Renal pelvis (tissue), 4 donors: ENCODE results near the gene AQP9. TPM values are rescaled to one million over a fixed set of nuclear protein-coding genes. Genes with fewer than 3 reads are reported as not detected.
A peak's percentile ranks its signal among the peaks of the same experiment; 100 is the strongest.
"Not testable (repeated sequence)": the region's sequence is repeated elsewhere in the genome, so short reads cannot be mapped to it uniquely, and the experiment has no call there.

Source experiments
- DNase-seq: peaks from one replicate; pipeline ENCODE4 v3.0.0-alpha.2; 2013
- polyA plus RNA-seq, 3 donors: library from polyadenylated mRNA; unstranded; fragments of 120-200 nt; gene quantifications; one replicate each; pipeline ENCODE4 v1.2.1, GENCODE V29; 2013; ENCODE audit not compliant: insufficient read length in 3 of 3

AQP9 gene
- polyA plus RNA-seq, 3 donors, result 0.09 to 0.56 (median 0.45) TPM

DNA sequence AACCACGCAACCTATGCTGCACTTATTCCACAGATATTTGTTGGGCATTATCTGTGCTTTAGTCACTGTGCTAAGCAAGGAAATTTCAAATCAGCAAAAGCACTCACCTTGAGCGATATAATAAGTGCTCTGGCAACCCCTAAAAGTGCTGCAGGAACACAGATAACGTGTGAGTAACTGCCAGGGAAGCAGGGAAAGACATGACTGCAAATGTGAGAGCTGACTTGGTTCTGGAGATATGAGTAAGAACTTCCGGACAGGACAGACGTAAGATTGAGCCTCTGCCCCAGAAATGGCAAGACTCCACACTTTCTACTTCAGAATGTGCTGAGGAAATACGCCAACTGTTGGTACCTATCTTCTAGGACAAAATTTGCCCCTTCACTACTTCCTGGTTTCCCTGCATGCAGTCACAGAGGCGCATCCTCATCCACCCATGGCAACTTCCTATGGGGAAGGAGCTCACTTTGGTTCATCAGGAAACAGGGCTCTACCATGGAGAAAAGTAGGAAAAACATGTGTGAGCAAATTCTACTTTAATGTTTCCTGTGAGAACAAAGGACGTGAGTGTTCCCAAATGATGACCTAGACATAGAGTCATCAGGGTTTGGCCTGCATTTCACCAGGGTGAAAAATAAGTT is 41.7 kb downstream of the AQP9 start:
- no peak for DNase-seq

DNA sequence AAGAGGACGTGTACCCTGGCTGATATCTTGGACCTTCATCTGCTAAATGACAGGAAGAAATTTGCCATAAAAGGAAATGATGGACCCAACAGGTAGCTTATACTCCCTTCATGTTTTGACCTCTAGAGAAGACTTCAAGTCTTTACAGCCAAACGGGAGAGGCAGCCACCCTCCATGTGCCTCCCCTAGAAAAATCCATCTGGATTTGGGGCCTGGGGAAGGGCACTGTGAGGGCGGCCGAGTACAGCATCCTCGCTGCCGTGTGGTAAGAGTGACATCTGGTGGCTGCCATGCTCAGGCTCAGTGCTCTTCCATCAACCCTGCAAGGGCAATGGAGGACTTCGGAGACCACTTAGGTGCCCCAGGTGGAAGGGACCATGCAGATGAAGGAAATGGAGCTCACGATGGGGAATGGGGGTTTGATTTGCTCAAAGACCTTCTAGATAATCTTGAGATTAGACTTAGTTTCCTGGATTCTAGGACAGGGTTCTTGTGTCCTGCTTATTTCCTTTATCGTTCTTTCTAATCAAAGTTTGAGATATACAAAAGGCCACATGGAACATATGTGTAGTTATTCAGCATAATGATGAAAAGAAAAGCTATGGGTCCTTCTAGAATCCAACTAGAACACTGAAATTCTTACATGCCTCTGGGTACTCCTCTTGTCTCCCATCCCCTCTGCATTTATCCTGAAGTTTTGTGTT is 44.4 kb downstream of the AQP9 start:
- peak; percentile 42 for DNase-seq

DNA sequence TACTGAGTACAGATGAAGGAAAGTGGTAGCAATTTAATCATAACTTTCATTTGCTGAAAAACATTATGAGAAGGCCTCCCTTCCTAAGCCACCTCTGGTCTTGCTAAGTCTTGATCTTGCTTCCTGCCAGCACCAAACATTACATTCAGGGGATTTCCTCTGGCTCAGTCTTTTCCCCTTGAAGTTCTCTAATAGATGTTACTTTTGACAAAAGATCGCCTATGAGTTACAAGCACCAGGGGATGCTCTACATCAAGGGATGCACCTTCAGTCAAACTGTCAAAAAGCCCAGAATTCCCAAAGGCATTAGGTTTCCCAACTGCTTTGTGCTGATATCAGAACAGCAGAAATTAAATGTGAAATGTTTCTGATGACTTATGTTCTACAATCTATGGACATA is 47.3 kb downstream of the AQP9 start:
- no peak for DNase-seq

DNA sequence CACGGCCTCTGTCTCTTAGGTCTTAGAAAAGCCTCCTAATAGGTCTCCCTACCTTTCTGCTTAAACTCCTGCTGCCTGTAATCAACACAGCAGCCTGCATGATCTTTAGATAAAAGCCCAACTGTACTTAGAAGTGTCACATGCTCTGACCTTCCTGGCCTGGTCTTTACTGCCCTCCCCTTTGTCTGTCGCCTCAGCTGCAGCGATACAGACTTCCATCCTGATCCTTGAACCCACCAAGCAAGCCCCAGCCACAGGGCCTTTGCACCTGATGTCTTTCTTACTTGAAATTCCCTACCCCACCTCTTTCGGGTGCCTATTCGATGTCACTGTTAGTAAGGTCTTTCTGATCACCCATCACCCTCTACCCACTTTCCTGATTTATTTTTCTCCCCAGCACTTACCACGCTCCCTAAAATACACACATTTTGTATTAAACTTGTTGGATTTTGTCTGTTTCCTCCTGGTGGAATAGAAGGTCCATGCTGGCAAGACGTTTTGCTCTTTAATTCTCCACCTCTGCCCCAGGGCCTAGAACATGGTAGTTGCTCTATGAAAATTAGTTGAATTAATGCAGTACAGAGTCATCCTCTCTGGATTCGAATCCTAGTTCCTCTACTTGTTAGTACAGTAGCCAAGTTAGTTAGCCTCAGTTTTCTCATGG is 51.1 kb downstream of the AQP9 start:
- no peak for DNase-seq

DNA sequence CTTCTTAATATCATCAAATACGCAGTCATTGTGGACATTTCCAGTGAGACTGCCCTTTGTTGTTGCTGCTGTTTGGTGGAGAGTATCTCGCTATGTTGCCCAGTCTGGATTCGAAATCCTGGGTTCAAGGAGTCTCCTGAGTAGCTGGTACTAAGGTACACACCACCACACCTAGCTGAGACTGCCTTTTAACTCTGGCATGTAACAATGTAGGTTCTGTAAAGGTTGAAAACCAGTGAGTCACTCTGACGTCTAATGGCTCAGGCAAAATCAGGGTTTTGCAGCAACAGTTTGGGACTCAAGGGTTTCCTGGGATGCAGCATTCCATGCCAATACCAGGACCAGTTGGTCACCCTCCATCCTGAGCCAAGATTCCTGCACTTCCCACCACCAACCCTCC is 52.2 kb downstream of the AQP9 start:
- no peak for DNase-seq

DNA sequence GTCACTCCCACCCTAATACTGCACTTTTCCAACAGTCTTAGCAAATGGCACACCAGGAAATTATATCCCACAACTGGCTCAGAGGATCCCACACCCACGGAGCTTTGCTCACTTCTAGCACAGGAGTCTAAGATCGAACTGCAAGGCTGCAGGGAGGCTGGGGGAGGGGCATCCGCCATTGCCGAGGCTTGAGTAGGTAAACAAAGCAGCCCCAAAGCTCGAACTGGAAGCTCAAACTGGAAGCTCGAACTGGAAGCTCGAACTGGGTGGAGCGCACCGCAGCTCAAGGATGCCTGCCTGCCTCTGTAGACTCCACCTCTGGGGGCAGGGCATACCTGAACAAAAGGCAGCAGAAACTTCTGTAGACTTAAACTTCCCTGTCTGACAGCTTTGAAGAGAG is 55.5 kb downstream of the AQP9 start:
- DNase-seq, result not testable (repeated sequence)

DNA sequence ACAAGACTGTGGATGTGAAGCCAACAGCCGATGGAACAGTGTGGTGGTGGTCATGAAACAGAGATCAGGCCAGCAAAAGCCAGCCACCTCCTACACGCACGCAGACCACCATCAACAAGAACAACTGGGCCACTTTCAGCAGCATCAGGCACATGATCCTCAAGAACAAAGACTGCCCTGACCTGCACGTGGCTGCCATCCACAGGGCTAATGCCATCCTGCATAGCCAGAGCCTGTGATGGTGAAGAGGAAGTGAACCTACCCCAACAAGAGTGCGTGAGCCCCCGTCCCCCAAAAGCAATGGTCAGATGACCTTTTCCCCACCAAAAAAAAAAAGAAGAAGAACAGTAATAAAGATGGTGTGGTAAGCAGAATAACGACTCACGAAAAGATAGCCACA is 62.6 kb downstream of the AQP9 start:
- no peak for DNase-seq

DNA sequence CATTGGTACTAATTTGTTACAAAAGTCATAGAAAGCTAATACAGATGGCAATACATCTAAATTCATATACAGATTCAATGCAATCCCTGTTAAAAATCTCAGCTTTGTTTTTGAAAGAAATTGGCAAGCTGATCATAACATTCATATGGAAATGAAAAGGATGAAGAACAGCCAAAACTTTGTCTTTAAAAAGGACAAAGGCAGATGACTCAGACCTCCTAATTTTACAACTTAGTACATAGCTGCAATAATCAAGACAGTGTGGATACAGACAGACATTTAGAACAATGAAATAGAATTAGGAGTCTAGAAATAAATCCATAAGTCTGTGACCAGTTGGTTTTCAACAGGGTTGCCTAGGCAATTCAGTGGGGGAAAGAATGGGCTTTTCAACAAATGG is 63.3 kb downstream of the AQP9 start:
- DNase-seq, result no peak

DNA sequence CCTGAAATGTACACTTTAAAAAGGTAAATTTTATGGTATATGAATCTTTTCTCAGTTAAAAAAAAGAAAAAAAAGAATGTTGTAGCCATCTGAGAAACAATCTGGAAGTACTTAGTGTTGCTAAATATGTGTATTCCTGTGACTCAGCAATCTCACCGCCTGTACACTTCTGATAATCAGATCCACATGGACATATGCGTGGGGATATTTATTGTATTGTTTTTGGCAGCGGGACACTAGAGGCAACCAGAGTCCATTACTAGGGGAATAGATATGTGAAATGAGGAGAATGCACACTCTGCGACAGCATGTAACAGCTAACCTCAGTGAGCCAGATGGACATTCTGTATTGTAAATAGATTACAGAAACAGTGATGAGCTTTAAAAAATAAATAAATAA is 65.4 kb downstream of the AQP9 start:
- no peak for DNase-seq

DNA sequence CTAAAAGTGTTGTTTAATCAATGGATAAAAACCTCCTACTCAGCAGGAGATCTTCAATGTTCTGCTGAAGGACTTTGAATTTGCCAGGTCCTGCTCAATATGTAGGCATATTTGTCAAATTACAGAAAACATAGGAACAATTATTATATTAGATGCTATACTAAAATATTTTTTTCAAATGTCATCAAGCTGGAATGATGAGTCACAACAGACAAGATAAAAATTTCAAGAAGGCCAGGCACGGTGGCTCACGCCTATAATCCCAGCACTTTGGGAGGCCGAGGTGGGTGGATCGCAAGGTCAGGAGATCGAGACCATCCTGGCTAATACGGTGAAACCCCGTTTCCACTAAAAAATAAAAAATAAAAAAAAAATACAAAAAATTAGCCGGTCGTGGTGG is 68.0 kb downstream of the AQP9 start:
- DNase-seq, result no peak

DNA sequence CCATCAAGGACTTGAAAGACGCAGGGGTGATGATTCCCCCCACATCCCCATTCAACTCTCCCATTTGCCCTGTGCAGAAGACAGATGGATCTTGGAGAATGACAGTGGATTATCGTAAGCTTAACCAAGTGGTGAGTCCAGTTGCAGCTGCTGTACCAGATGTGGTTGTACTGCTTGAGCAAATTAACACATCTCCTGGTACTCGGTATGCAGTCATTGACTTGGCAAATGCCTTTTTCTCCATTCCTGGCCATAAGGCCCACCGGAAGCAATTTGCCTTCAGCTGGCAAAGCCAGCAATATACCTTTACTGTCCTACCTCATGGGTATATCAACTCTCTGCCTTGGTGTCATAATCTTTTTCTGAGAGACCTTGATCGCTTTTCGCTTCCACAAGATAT is 70.0 kb downstream of the AQP9 start:
- DNase-seq, result not testable (repeated sequence)

DNA sequence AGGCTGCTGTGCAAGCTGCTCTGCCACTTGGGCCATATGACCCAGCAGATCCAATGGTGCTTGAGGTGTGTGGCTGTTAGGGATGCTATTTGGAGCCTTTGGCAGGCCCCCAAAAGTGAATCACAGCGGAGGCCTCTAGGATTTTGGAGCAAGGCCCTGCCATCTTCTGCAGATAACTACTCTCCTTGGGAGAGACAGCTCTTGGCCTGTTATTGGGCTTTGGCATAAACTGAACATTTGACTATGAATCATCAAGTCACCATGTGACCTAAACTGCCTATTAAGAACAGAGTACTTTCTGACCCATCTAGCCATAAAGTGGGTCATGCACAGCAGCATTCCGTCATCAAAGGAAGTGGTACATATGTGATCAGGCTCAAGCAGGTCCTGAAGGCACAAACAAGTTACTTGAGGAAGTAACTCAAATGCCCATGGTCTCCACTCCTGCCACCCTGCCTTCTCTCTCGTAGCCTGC is 70.9 kb downstream of the AQP9 start:
- DNase-seq, result not testable (repeated sequence)

DNA sequence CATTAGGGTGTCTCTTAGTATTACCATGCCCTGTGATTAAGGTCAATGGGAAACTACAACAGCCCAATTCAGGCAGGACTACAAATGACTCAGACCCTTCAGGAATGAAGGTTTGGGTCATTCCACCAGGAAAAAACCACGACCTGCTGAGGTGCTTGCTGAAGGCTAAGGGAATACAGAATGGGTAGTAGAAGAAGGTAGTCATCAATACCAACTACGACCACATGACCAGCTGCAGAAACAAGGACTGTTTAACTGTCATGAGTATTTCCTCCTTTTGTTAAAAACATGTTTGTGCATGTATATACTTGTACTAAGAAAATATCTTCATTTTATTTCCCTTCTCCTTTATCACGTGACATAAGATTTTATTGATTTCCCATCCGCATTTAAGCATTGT is 71.8 kb downstream of the AQP9 start:
- DNase-seq, result not testable (repeated sequence)

DNA sequence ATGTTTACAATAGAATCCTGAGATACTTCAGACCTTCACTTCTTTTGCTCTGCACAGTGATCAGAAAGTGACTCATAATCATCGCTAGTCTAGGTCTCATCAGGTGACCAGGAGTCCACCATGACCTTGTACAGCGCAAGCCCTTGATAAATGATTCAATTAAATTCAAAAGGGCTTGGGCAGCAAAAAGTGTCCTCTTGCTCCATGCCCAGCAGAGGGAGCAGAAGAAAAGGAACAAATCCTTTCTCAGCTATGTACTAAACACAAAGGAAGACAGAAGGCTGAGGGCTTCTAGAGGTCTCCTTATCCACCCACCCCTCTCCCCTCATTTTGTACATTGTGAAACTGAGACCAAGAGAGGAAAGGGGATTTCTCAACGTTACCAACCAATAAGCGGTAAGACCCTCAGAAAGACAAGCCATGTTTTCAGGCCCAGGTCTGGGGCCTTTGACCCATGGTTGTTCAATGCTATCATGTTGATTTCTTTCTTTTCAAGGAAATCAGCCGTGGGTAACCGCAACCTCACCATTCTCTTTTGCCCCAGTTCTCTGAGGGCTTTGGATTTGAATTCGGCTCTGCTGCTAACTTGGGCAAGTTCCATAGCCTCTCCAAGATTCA is 74.8 kb downstream of the AQP9 start:
- DNase-seq, result peak; percentile 38

DNA sequence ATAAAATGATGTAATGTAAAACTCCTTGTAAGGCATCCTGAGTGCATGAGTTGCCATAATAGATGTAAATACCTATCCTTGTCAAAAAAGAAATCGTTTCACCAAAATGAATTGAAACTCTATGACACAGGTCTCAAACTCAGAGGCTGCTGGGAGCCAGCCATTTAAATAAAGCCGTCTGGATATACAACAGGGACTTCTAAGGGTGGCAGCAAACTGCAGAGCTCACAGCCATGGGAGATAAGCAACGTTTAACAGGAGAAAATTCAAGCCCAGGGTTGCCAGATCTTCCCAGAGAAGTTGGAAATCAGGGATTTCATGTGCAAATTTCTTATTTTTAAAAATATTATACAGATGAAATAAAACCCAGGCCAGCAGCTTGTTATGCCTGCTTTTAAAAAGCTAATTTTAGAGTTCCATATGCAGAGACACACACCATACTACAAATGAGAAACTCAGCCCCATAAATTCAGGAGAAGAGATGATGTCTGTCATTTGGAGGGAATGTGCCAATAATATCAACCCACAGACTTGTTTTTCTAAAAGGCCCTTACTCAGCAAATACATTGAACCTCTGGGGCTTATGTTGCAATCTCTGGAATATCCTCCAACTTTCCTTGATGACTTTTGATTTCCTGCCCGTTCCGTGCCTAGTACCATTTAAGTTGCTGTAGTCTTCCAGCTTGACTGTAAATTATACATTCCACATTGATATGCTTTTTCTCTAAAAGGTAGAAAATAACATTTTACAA is 75.6 kb downstream of the AQP9 start:
- DNase-seq, result no peak

DNA sequence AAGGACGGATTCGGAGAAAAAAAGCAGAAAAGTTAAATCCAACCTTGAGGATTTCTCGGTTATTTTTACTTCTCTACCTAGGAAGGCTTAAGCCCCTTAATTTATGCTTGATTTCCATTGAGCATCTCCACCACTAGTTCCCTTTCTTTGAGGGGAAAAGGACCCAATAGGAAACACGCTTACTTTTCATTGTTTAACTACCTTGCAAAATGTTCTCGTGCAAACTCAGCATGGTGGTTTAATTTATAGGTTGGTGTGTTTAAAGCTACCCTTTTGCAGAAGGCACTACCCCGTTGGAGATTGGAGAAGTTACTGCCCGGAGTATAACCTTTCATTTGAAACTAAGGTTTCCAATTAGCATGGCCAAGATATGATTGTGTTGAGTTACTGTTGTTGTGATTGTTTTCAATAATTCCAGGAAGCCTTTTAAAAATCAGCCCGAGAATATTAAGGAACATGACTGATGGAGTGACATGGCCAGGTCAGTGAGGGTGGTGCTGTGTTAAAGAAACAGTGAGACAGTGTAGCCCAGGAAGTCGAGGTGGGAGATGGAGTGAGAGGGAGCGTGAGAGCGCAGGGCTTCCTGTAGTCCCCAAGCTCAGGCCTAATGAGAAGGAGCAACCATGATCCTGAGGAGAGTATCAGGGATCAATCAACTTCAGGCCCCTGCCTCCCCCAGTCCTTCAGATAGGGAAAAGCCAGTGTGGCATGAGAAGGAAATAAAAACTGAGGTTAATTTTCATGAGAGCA is 76.6 kb downstream of the AQP9 start:
- DNase-seq, result no peak

DNA sequence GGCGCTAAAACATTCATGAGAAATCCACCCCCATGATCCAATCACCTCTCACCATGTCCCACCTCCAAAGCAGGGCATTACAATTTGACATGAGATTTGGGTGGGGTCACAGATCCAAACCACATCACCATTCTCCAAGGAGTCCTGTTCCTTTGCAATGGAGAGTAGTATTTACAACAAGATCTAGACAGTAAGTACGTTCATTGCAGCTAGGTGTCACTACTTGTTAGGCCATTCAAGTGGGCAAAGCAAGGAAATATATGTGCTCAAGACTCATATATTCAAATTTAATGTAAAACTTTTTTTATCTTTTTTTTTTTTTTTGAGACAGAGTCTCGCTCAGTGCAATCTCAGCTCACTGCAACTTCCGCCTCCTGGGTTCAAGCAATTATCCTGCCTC is 79.3 kb downstream of the AQP9 start:
- no peak for DNase-seq

DNA sequence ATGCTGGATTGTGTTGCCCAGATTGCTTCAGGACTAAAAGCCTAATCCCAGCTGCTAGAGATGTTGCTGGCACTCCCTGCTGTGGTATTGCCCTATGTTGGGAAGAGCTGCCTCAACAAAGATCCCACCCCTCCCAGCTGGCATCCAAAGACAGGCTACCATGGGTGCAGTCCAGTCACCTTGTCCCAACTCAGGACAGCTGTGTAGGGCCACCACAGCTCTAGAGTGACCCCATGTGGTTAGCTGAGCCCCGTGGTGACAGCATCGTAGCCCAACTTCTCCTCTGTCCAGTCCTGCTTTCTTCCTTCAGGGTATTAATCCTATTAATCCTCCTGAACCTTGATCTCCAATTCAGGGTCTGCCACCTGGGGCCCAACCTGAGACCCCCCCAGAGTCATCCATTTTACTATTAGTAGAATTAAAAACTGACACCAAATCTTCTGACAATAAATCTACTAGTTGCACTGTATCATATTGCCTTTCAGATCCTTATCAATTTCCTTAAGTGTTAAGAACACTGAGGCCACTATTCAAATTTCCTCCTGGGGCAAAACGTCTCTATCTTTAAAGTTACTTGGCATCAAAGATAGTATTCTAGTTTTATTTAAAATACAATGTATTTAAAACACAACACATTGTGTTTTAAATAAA is 83.5 kb downstream of the AQP9 start:
- DNase-seq, result no peak

DNA sequence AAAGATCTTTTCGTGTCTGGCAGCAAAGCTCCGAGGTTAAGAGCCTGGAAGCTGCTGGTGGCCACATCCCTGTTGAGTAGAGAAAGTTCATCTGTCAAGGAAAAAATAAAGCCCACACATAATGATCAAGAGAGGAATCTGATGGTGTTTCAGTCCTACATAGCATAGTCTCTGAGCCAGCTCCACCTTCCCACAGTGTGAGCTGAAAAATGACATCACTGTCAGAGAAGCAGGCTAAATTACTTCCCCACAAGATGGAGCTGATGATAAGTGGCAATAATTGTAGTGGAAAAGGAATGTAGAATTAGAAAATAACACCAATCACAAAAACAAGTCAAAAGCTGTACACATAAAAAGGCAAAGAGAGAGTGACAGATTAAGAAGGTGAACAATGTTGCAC is 84.5 kb downstream of the AQP9 start:
- no peak for DNase-seq

DNA sequence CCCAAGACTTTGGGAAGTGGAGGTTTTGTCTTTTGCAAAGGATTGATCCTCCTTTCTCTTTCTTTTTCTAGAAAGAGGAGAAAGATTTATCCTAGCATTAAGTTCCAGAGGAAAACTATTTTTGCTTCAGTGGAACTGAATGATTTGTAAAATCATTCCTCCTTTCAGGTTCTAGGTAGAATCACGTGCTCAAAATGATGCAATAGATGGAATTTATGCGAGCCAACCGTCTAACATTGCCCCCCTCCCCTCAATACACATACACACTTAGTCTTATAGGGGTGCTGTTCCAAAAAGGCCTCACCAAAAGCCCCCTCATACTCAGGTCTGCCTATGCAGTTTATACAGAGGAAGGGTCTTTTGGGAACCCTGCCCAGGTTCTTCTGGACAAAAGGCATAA is 85.3 kb downstream of the AQP9 start:
- no peak for DNase-seq

DNA sequence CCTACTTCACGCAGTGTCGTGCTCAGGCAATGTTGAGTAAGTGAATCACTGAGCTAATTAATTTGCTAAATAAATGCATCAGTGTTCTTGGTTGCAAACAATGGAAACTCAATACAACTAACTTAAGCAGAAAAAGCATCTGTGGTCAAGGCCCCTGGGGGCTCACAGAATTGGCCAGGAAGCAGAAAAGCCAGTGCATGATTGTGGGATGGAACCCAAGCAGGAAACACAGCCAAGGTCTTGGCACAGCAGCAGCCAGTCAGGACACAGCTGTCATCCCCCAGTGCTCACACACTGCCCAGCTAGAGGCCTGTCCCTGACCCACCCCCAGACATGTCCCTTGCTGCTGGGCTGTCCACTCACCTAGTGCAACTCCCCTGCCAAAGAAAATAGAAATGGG is 85.9 kb downstream of the AQP9 start:
- no peak for DNase-seq
